H1 (cell line): ENCODE data around the gene MOV10L1. TPM values are rescaled to one million over a fixed set of nuclear protein-coding genes. Genes with fewer than 3 reads are reported as not detected.

Source experiments
- CTCF ChIA-PET: fragments of 300-600 bp; sonication (Branson Sonifier 250); formaldehyde crosslinking; loops from one replicate; lab custom pipeline; 2021; ENCODE audit not compliant: partially characterized antibody; lab: Charles Lee
- POLR2A ChIA-PET: fragments of 300-600 bp; sonication (Branson Sonifier 250); formaldehyde crosslinking; loops from one replicate; lab custom pipeline; 2021; ENCODE audit warnings: inconsistent platforms; ENCODE audit not compliant: partially characterized antibody; lab: Charles Lee
- DNase-seq, 2 experiments: peaks; one replicate each; pipeline versions ENCODE4 v3.0.0 to v3.0.0-alpha.2; 2010 to 2022; ENCODE audit warnings: low spot score in 2 of 2, low read depth in 1 of 2, mixed read lengths in 1 of 2
- FAIRE-seq: peaks from 2 replicates; lab custom pipeline; 2011; peaks lifted over from hg19 to GRCh38; lab: Jason Lieb, UNC
- H2AFZ ChIP-seq: 2 replicates; pipeline ENCODE4 v1.8.1; 2012; ENCODE audit warnings: low read length, inconsistent platforms
- H2AK5ac ChIP-seq: 2 replicates; pipeline ENCODE4 v1.6.1; 2013; ENCODE audit warnings: low read depth, low read length
- H2BK120ac ChIP-seq: replicated peaks from 2 replicates; pipeline ENCODE3; 2013; ENCODE audit warnings: low read depth, low read length, inconsistent platforms
- H2BK12ac ChIP-seq: 2 replicates; pipeline ENCODE4 v1.6.1; 2013; ENCODE audit warnings: low read depth, low read length
- H2BK15ac ChIP-seq: 2 replicates; pipeline ENCODE4 v1.6.1; 2013; ENCODE audit warnings: low read length
- H2BK20ac ChIP-seq: 2 replicates; pipeline ENCODE4 v1.6.1; 2013; ENCODE audit warnings: low read length
- H2BK5ac ChIP-seq: 2 replicates; pipeline ENCODE4 v1.6.1; 2013; ENCODE audit warnings: low read depth, low read length
- H3K14ac ChIP-seq: 2 replicates; pipeline ENCODE4 v1.6.1; 2013; ENCODE audit warnings: inconsistent platforms; ENCODE audit not compliant: insufficient read length
- H3K18ac ChIP-seq: 2 replicates; pipeline ENCODE4 v1.6.1; 2013; ENCODE audit warnings: low read length; ENCODE audit errors: extremely low read depth
- H3K23ac ChIP-seq: 2 replicates; pipeline ENCODE4 v1.6.1; 2013; ENCODE audit warnings: inconsistent platforms; ENCODE audit not compliant: insufficient read length
- H3K23me2 ChIP-seq: 2 replicates; pipeline ENCODE4 v1.6.1; 2013; ENCODE audit warnings: low read depth, low read length
- H3K27ac ChIP-seq: 2 replicates; pipeline ENCODE4 v1.6.1; 2011; ENCODE audit warnings: low read depth, low read length, inconsistent platforms
- H3K27me3 ChIP-seq, 4 experiments: replicated peaks in 1 of 4; 1 replicate in 1 of 4; 2 replicates in 3 of 4; pipeline versions ENCODE4 v1.6.1 to v1.8.1; 2011 to 2013; ENCODE audit warnings: low read length in 3 of 4, mild to moderate bottlenecking in 3 of 4, inconsistent platforms in 2 of 4, mixed read lengths in 2 of 4, moderate library complexity in 1 of 4; ENCODE audit not compliant: control insufficient read depth in 3 of 4, insufficient read depth in 3 of 4; ENCODE audit errors: extremely low read depth in 1 of 4
- H3K36me3 ChIP-seq, 4 experiments: 2 replicates each; pipeline versions ENCODE4 v1.6.1 to v1.8.1; 2011 to 2013; ENCODE audit warnings: mild to moderate bottlenecking in 4 of 4, low read length in 3 of 4, moderate library complexity in 2 of 4, control low read depth in 1 of 4, inconsistent platforms in 1 of 4; ENCODE audit not compliant: insufficient read depth in 4 of 4, control insufficient read depth in 2 of 4
- H3K4ac ChIP-seq: replicated peaks from 2 replicates; pipeline ENCODE3; 2013; ENCODE audit warnings: low read length, low read depth, mixed read lengths, inconsistent platforms; ENCODE audit not compliant: insufficient read length
- H3K4me1 ChIP-seq, 4 experiments: replicated peaks in 1 of 4; 1 replicate in 1 of 4; 2 replicates in 3 of 4; pipeline versions ENCODE4 v1.6.1 to v1.8.1; 2011 to 2013; ENCODE audit warnings: low read length in 3 of 4, inconsistent platforms in 2 of 4, mixed read lengths in 1 of 4; ENCODE audit not compliant: insufficient read depth in 4 of 4, control insufficient read depth in 3 of 4
- H3K4me2 ChIP-seq, 2 experiments: 2 replicates each; pipeline versions ENCODE4 v1.6.1 to v1.8.1; 2011 to 2013; ENCODE audit warnings: low read depth in 2 of 2, low read length in 2 of 2, control low read depth in 1 of 2, inconsistent platforms in 1 of 2, mild to moderate bottlenecking in 1 of 2; ENCODE audit not compliant: insufficient read depth in 1 of 2
- H3K4me3 ChIP-seq, 4 experiments: fragments of 200-600, 300-600 bp in 1 of 4; sonication (generic), shearing (Covaris generic), sonication (Bioruptor Twin) in 1 of 4; 2 replicates each; pipeline versions ENCODE4 v1.5.1 to v1.8.1; 2011 to 2016; ENCODE audit warnings: low read length in 4 of 4, low read depth in 3 of 4, control low read depth in 2 of 4, inconsistent platforms in 2 of 4, mild to moderate bottlenecking in 2 of 4, mixed read lengths in 1 of 4, moderate library complexity in 1 of 4; ENCODE audit not compliant: insufficient read depth in 2 of 4; ENCODE audit errors: extremely low read depth in 1 of 4
- H3K56ac ChIP-seq: replicated peaks from 2 replicates; pipeline ENCODE3; 2013; ENCODE audit warnings: low read depth, mild to moderate bottlenecking, mixed read lengths, low read length, inconsistent platforms; ENCODE audit not compliant: insufficient read length
- H3K79me1 ChIP-seq: 2 replicates; pipeline ENCODE4 v1.6.1; 2013; ENCODE audit warnings: low read depth, low read length, control low read depth
- H3K79me2 ChIP-seq, 2 experiments: 2 replicates each; pipeline versions ENCODE4 v1.6.1 to v1.8.1; 2012 to 2013; ENCODE audit warnings: low read length in 2 of 2, mild to moderate bottlenecking in 2 of 2, inconsistent platforms in 1 of 2; ENCODE audit not compliant: insufficient read depth in 2 of 2, control insufficient read depth in 1 of 2
- H3K9ac ChIP-seq, 4 experiments: replicated peaks in 1 of 4; 1 replicate in 1 of 4; 2 replicates in 3 of 4; pipeline versions ENCODE4 v1.6.1 to v1.8.1; 2011 to 2013; ENCODE audit warnings: low read depth in 3 of 4, low read length in 3 of 4, control low read depth in 2 of 4, mild to moderate bottlenecking in 2 of 4, moderate library complexity in 2 of 4, inconsistent platforms in 1 of 4; ENCODE audit errors: extremely low read depth in 1 of 4
- H3K9me3 ChIP-seq, 2 experiments: 2 replicates each; pipeline versions ENCODE4 v1.6.1 to v1.8.1; 2012 to 2013; ENCODE audit warnings: mild to moderate bottlenecking in 2 of 2, moderate library complexity in 2 of 2, control low read depth in 1 of 2, inconsistent platforms in 1 of 2, low read depth in 1 of 2, low read length in 1 of 2, mixed read lengths in 1 of 2; ENCODE audit not compliant: insufficient read depth in 2 of 2
- H4K20me1 ChIP-seq, 2 experiments: replicated peaks in 1 of 2; 2 replicates each; pipeline versions ENCODE3 to v1.8.1; 2011 to 2013; ENCODE audit warnings: inconsistent platforms in 2 of 2, low read length in 2 of 2, mild to moderate bottlenecking in 1 of 2; ENCODE audit not compliant: insufficient read depth in 2 of 2, control insufficient read depth in 1 of 2
- H4K5ac ChIP-seq: 2 replicates; pipeline ENCODE4 v1.6.1; 2013; ENCODE audit warnings: low read length, low read depth, mixed read lengths, inconsistent platforms; ENCODE audit not compliant: insufficient read length
- H4K8ac ChIP-seq: 2 replicates; pipeline ENCODE4 v1.8.0; 2013; ENCODE audit warnings: mild to moderate bottlenecking, moderate library complexity, low read length, inconsistent platforms; ENCODE audit not compliant: insufficient read depth; ENCODE audit errors: extremely low read depth
- H4K91ac ChIP-seq: replicated peaks from 2 replicates; pipeline ENCODE3; 2013; ENCODE audit warnings: low read length, mixed read lengths, inconsistent platforms; ENCODE audit not compliant: insufficient read length
- ASH2L ChIP-seq: fragments of 200-600, 300-600 bp; sonication (generic); IDR thresholded peaks from one replicate; pipeline ENCODE4 v1.7.1; 2017; ENCODE audit warnings: low read length
- BACH1 ChIP-seq: IDR thresholded peaks from 2 replicates; pipeline ENCODE4 v1.6.1; 2012; ENCODE audit warnings: low read length, improper control_type of control experiment
- EGR1 ChIP-seq: IDR thresholded peaks from 2 replicates; pipeline ENCODE4 v1.6.1; 2011; ENCODE audit warnings: low read depth, low read length, borderline replicate concordance
- POLR2AphosphoS5 ChIP-seq: IDR thresholded peaks from 2 replicates; pipeline ENCODE4 v1.6.1; 2011; ENCODE audit warnings: low read depth, low read length
- RXRA ChIP-seq: IDR thresholded peaks from 2 replicates; pipeline ENCODE4 v1.6.1; 2011; ENCODE audit warnings: low read depth, mild to moderate bottlenecking, low read length, moderate library complexity; ENCODE audit not compliant: insufficient read depth
- SAP30 ChIP-seq: fragments of 300-600 bp; sonication (generic); IDR thresholded peaks from 2 replicates; pipeline ENCODE4 v1.7.1; 2012; ENCODE audit warnings: low read length, moderate library complexity, mild to moderate bottlenecking, inconsistent platforms; ENCODE audit not compliant: insufficient read depth, insufficient replicate concordance
- SIN3A ChIP-seq, 2 experiments: IDR thresholded peaks in 1 of 2; conservative IDR thresholded peaks in 1 of 2; 2 replicates each; pipeline ENCODE4 v1.6.1; 2011 to 2012; ENCODE audit warnings: low read length in 2 of 2, improper control_type of control experiment in 1 of 2, low read depth in 1 of 2, mild to moderate bottlenecking in 1 of 2
- TAF7 ChIP-seq: optimal IDR thresholded peaks from 2 replicates; pipeline ENCODE3; 2011; ENCODE audit warnings: low read depth, mild to moderate bottlenecking, inconsistent platforms, low read length, moderate library complexity, borderline replicate concordance
- WGBS, 2 experiments: shearing (Covaris generic) in 1 of 2; methylation state at CpG; one replicate each; pipeline versions ENCODE4 v1.1.6 to v1.1.7; 2013 to 2015; ENCODE audit warnings: low lambda C conversion rate in 2 of 2, mixed read lengths in 2 of 2, inconsistent platforms in 1 of 2, low coverage in 1 of 2, missing lambda C conversion rate in 1 of 2; ENCODE audit not compliant: insufficient replicate concordance in 2 of 2, insufficient coverage in 1 of 2, insufficient read length in 1 of 2; ENCODE audit errors: extremely low coverage in 1 of 2, missing lambda C conversion rate in 1 of 2; 5-methylcytosine and 5-hydroxymethylcytosine counted together
- polyA plus RNA-seq, 7 experiments: library from polyadenylated mRNA; depleted of rRNA in 3 of 7; stranded (reverse) in 5 of 7; unstranded in 2 of 7; fragments of >200 nt in 5 of 7; fragments of 200-250 nt in 2 of 7; gene quantifications; 1 replicate in 5 of 7; 2 replicates in 1 of 7; 4 replicates in 1 of 7; pipeline versions ENCODE4 v1.2.1 to v1.2.3, GENCODE V29; 2011 to 2013; ENCODE audit warnings: missing spikeins in 2 of 7, mixed read lengths in 2 of 7
- total RNA-seq: library from RNA; stranded (reverse); fragmentation: NEBNext Ultra II Directional; extraction: Animal tissue kit (Norgen Biotek cat#: 25700); gene quantifications from 2 replicates; pipeline ENCODE4 v1.2.1, GENCODE V29; 2021

MOV10L1 gene
- total and polyA plus RNA-seq, 2 of the 8 experiments (the other 6 are each of a cell fraction or from before 2014, with no cell fraction given), result 0.32 TPM; not detected in 1

DNA sequence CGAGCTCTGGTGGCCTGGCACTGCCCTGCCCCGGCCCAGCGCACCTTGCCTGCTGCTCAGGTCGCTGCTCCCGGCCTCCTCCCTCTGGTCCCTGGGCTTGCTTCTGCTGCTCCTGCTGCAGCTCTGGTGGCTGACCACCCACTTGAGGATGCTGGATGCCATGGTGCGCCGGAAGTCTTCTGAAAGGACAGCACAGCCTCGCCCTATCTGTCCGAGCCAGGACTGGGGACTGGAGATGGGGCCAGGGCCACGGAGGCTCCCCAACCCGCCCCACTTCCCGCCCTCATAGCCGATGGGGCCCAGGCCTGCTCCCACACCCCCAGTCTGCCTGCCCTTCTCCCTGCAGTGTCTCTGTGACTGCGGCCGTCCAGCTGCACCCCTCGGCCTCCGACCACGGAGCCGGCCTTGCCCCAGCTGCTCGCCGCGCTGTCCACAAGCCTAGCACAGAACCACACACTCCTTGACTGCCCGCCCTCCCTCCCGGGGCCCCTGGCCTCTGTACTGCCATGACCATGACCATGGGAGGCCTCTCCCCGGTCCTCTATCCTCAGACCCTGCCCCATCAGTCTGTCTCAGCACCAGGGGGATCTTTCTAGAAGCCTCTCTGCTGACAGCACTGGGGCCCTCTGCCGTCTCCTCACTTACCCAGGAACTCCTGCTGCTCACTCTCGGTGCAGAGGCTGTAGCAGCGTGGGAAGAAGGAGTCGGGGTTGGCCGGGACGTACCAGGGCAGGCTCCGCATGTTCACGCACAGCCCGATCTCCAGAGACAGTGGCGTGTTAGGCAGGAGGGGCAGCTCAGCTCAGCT lies 44.4 kb upstream of the MOV10L1 start:
- H2BK5ac ChIP-seq, result no peak overlapping the region
- no peak overlapping the region for H3K4me2 ChIP-seq
- FAIRE-seq (no peak), DNase-seq (peak in 1 of 2 experiments; percentile 42)
- H3K23me2 ChIP-seq, result no peaks in the 10 kb centered on the region
- no peaks in the 10 kb centered on the region for H3K79me2 ChIP-seq
- H3K4me1 ChIP-seq, result no peaks in the 10 kb centered on the region; a peak in 1 of 7 replicates
- H4K5ac ChIP-seq, result no peak overlapping the region
- H3K27me3 ChIP-seq, result no peaks in the 10 kb centered on the region
- H3K27ac ChIP-seq, result no peak overlapping the region
- no peaks in the 10 kb centered on the region for H3K36me3 ChIP-seq
- TF ChIP-seq ASH2L (no peak), BACH1 (no peak), SAP30 (no peak), POLR2AphosphoS5 (no peak), EGR1 (no peak), SIN3A (conservative IDR thresholded peaks at IDR 0.05 in 1 of 2, IDR thresholded peaks at IDR 0.05 in 1 of 2; ENCODE audit: low read depth in 1 of 2, low read length in 2 of 2) (no peak), TAF7 (no peak), RXRA (no peak)
- no peak overlapping the region for H2BK120ac ChIP-seq
- CTCF ChIA-PET, result interaction anchor here (0.8 to 2.5 kb wide), 2 partner anchors 14 to 17 kb away, joined by 3 to 8 read pairs; no protein-coding TSS in a partner anchor
- POLR2A ChIA-PET, result no interaction called here
- no peaks in the 10 kb centered on the region for H3K79me1 ChIP-seq
- H3K9me3 ChIP-seq, result no peaks in the 10 kb centered on the region
- H4K8ac ChIP-seq, result no peak overlapping the region
- H3K4me3 ChIP-seq, result no peak overlapping the region
- no peak overlapping the region for H3K23ac ChIP-seq
- WGBS, 2 experiments, result 84% methylated on average over 18 of the region's 35 CpGs; no CpG with 5 or more reads in 1 of the 2 experiments
- H4K91ac ChIP-seq, result no peak overlapping the region
- H2BK12ac ChIP-seq, result no peak overlapping the region
- H4K20me1 ChIP-seq, result no peaks in the 10 kb centered on the region
- H3K18ac ChIP-seq, result no peak overlapping the region; the same call in 1 of the 2 replicates
- H3K4ac ChIP-seq, result no peak overlapping the region
- no peak overlapping the region; the same call in 1 of the 2 replicates for H2AFZ ChIP-seq
- no peak overlapping the region for H2AK5ac ChIP-seq
- no peak overlapping the region for H3K56ac ChIP-seq
- no peak overlapping the region for H3K9ac ChIP-seq
- H2BK20ac ChIP-seq, result no peak overlapping the region
- H2BK15ac ChIP-seq, result no peak overlapping the region
- H3K14ac ChIP-seq, result no peak overlapping the region
